GM12878 (cell line): ENCODE measurements around the gene ABT1. TPM values are rescaled to one million over a fixed set of nuclear protein-coding genes. Genes with fewer than 3 reads are reported as not detected.

Experiments used
- polyA plus RNA-seq, 11 experiments: library from polyadenylated mRNA; depleted of rRNA in 4 of 11; unstranded in 6 of 11; stranded (reverse) in 5 of 11; fragments of >200 nt; fragmentation: Nextera tagmentation in 4 of 11; fragmentation: Illumina TruSeq in 1 of 11; extraction: Ambion mirVana in 4 of 11; extraction: Trizol in 1 of 11; gene quantifications; 1 replicate in 1 of 11; 2 replicates in 10 of 11; pipeline versions ENCODE4 v1.2.1 to v1.2.3, GENCODE V29; 2011 to 2016; ENCODE audit warnings: inconsistent platforms in 2 of 11, missing spikeins in 2 of 11, low read depth in 1 of 11
- total RNA-seq, 4 experiments: library from RNA; depleted of rRNA in 3 of 4; stranded (reverse); fragments of >200 nt in 3 of 4; fragmentation: Illumina TruSeq in 1 of 4; extraction: Trizol in 1 of 4; gene quantifications; 2 replicates each; pipeline versions ENCODE4 v1.2.1 to v1.2.3, GENCODE V29; 2013 to 2021

Gene ABT1
- total and polyA plus RNA-seq, 10 of the 15 experiments (the other 5 are each of a cell fraction or from before 2014, with no cell fraction given): 8.4 to 43.5 (median 28.2) TPM

Other genes with a start within 250 kb of the ABT1 start
Only the 7 nearest of the 8 such genes appear.
- 24.7 and 28.3 TPM in 2 replicates for gene BTN2A2, start 213.8 kb upstream of the ABT1 start, total RNA-seq (2014; rRNA removed)
- 26.3 and 27.5 TPM in 2 replicates for gene BTN2A2, start 213.8 kb upstream of the ABT1 start, total RNA-seq (2014; rRNA removed; fragmentation: Illumina TruSeq; extraction: Trizol)
- gene BTN2A2, start 213.8 kb upstream of the ABT1 start, total RNA-seq (2021): 28.5 and 32.7 TPM in 2 replicates
- gene BTN2A2, start 213.8 kb upstream of the ABT1 start, polyA plus RNA-seq (2011; rRNA removed): 70.8 and 76.4 TPM in 2 replicates
- gene BTN2A2, start 213.8 kb upstream of the ABT1 start, polyA plus RNA-seq (2014; fragmentation: Illumina TruSeq; extraction: Trizol): 29.8 and 31.7 TPM in 2 replicates
- 10 to 100 TPM; 14.7 to 30.9 TPM for gene BTN2A2, start 213.8 kb upstream of the ABT1 start, polyA plus RNA-seq (2014; fragmentation: Nextera tagmentation; extraction: Ambion mirVana)
- 25.9 and 29.4 TPM in 2 replicates for gene BTN2A2, start 213.8 kb upstream of the ABT1 start, polyA plus RNA-seq (2014; rRNA removed)
- 10 to 100 TPM; 16.3 to 16.7 TPM for gene BTN2A2, start 213.8 kb upstream of the ABT1 start, polyA plus RNA-seq (2016; fragmentation: Nextera tagmentation; extraction: Ambion mirVana)
- gene BTN3A1, start 194.7 kb upstream of the ABT1 start, total RNA-seq (2014; rRNA removed): 16.4 and 21.0 TPM in 2 replicates
- gene BTN3A1, start 194.7 kb upstream of the ABT1 start, total RNA-seq (2014; rRNA removed; fragmentation: Illumina TruSeq; extraction: Trizol): 15.7 and 19.1 TPM in 2 replicates
- gene BTN3A1, start 194.7 kb upstream of the ABT1 start, total RNA-seq (2021): 17.6 and 19.5 TPM in 2 replicates
- 60.1 and 64.3 TPM in 2 replicates for gene BTN3A1, start 194.7 kb upstream of the ABT1 start, polyA plus RNA-seq (2011; rRNA removed)
- 22.8 and 26.7 TPM in 2 replicates for gene BTN3A1, start 194.7 kb upstream of the ABT1 start, polyA plus RNA-seq (2014; fragmentation: Illumina TruSeq; extraction: Trizol)
- gene BTN3A1, start 194.7 kb upstream of the ABT1 start, polyA plus RNA-seq (2014; fragmentation: Nextera tagmentation; extraction: Ambion mirVana): 1 to 10 TPM; 5.6 TPM
- gene BTN3A1, start 194.7 kb upstream of the ABT1 start, polyA plus RNA-seq (2014; rRNA removed): 18.0 and 22.4 TPM in 2 replicates
- gene BTN3A1, start 194.7 kb upstream of the ABT1 start, polyA plus RNA-seq (2016; fragmentation: Nextera tagmentation; extraction: Ambion mirVana): 10 to 100 TPM in 1 of 2 experiments, 1 to 10 TPM in 1; 9.8 to 10.5 TPM
- gene BTN3A3, start 156.4 kb upstream of the ABT1 start, total RNA-seq (2014; rRNA removed): 14.2 and 15.1 TPM in 2 replicates
- gene BTN3A3, start 156.4 kb upstream of the ABT1 start, total RNA-seq (2014; rRNA removed; fragmentation: Illumina TruSeq; extraction: Trizol): 12.7 and 13.5 TPM in 2 replicates
- gene BTN3A3, start 156.4 kb upstream of the ABT1 start, total RNA-seq (2021): 15.2 and 15.7 TPM in 2 replicates
- gene BTN3A3, start 156.4 kb upstream of the ABT1 start, polyA plus RNA-seq (2011; rRNA removed): 42.1 and 49.7 TPM in 2 replicates
- gene BTN3A3, start 156.4 kb upstream of the ABT1 start, polyA plus RNA-seq (2014; fragmentation: Illumina TruSeq; extraction: Trizol): 20.8 and 27.3 TPM in 2 replicates
- 1 to 10 TPM; 5.8 to 8.4 TPM for gene BTN3A3, start 156.4 kb upstream of the ABT1 start, polyA plus RNA-seq (2014; fragmentation: Nextera tagmentation; extraction: Ambion mirVana)
- gene BTN3A3, start 156.4 kb upstream of the ABT1 start, polyA plus RNA-seq (2014; rRNA removed): 15.7 and 16.3 TPM in 2 replicates
- gene BTN3A3, start 156.4 kb upstream of the ABT1 start, polyA plus RNA-seq (2016; fragmentation: Nextera tagmentation; extraction: Ambion mirVana): 10 to 100 TPM in 1 of 2 experiments, 1 to 10 TPM in 1; 8.9 to 11.3 TPM
- 7.2 and 8.2 TPM in 2 replicates for gene BTN2A1, start 139.0 kb upstream of the ABT1 start, total RNA-seq (2014; rRNA removed)
- gene BTN2A1, start 139.0 kb upstream of the ABT1 start, total RNA-seq (2014; rRNA removed; fragmentation: Illumina TruSeq; extraction: Trizol): 13.6 and 14.0 TPM in 2 replicates
- 15.6 and 16.7 TPM in 2 replicates for gene BTN2A1, start 139.0 kb upstream of the ABT1 start, total RNA-seq (2021)
- 25.5 and 28.0 TPM in 2 replicates for gene BTN2A1, start 139.0 kb upstream of the ABT1 start, polyA plus RNA-seq (2011; rRNA removed)
- 18.7 and 20.7 TPM in 2 replicates for gene BTN2A1, start 139.0 kb upstream of the ABT1 start, polyA plus RNA-seq (2014; fragmentation: Illumina TruSeq; extraction: Trizol)
- gene BTN2A1, start 139.0 kb upstream of the ABT1 start, polyA plus RNA-seq (2014; fragmentation: Nextera tagmentation; extraction: Ambion mirVana): 10 to 100 TPM; 15.6 to 15.9 TPM
- 16.0 and 16.7 TPM in 2 replicates for gene BTN2A1, start 139.0 kb upstream of the ABT1 start, polyA plus RNA-seq (2014; rRNA removed)
- 10 to 100 TPM; 11.2 to 13.2 TPM for gene BTN2A1, start 139.0 kb upstream of the ABT1 start, polyA plus RNA-seq (2016; fragmentation: Nextera tagmentation; extraction: Ambion mirVana)
- gene BTN1A1, start 96.7 kb upstream of the ABT1 start, total RNA-seq (2014; rRNA removed): 0.79 and 1.1 TPM in 2 replicates
- 1.1 TPM in 2 replicates for gene BTN1A1, start 96.7 kb upstream of the ABT1 start, total RNA-seq (2014; rRNA removed; fragmentation: Illumina TruSeq; extraction: Trizol)
- gene BTN1A1, start 96.7 kb upstream of the ABT1 start, total RNA-seq (2021): 1.1 and 1.5 TPM in 2 replicates
- 0.04 and 0.05 TPM in 2 replicates for gene BTN1A1, start 96.7 kb upstream of the ABT1 start, polyA plus RNA-seq (2011; rRNA removed)
- gene BTN1A1, start 96.7 kb upstream of the ABT1 start, polyA plus RNA-seq (2014; fragmentation: Illumina TruSeq; extraction: Trizol): 1.7 and 2.2 TPM in 2 replicates
- under 1 TPM; 0.82 to 0.91 TPM for gene BTN1A1, start 96.7 kb upstream of the ABT1 start, polyA plus RNA-seq (2014; fragmentation: Nextera tagmentation; extraction: Ambion mirVana)
- 0.57 and 0.63 TPM in 2 replicates for gene BTN1A1, start 96.7 kb upstream of the ABT1 start, polyA plus RNA-seq (2014; rRNA removed)
- 1 to 10 TPM in 1 of 2 experiments, under 1 TPM in 1; 0.18 to 1.1 TPM for gene BTN1A1, start 96.7 kb upstream of the ABT1 start, polyA plus RNA-seq (2016; fragmentation: Nextera tagmentation; extraction: Ambion mirVana)
- 73.9 and 90.7 TPM in 2 replicates for gene HMGN4, start 58.6 kb upstream of the ABT1 start, total RNA-seq (2014; rRNA removed)
- gene HMGN4, start 58.6 kb upstream of the ABT1 start, total RNA-seq (2014; rRNA removed; fragmentation: Illumina TruSeq; extraction: Trizol): 99.0 and 99.1 TPM in 2 replicates
- gene HMGN4, start 58.6 kb upstream of the ABT1 start, total RNA-seq (2021): 64.2 and 67.2 TPM in 2 replicates
- 79.5 and 112 TPM in 2 replicates for gene HMGN4, start 58.6 kb upstream of the ABT1 start, polyA plus RNA-seq (2011; rRNA removed)
- gene HMGN4, start 58.6 kb upstream of the ABT1 start, polyA plus RNA-seq (2014; fragmentation: Illumina TruSeq; extraction: Trizol): 87.4 and 98.8 TPM in 2 replicates
- 10 to 100 TPM; 26.7 to 31.2 TPM for gene HMGN4, start 58.6 kb upstream of the ABT1 start, polyA plus RNA-seq (2014; fragmentation: Nextera tagmentation; extraction: Ambion mirVana)
- gene HMGN4, start 58.6 kb upstream of the ABT1 start, polyA plus RNA-seq (2014; rRNA removed): 54.6 and 71.6 TPM in 2 replicates
- gene HMGN4, start 58.6 kb upstream of the ABT1 start, polyA plus RNA-seq (2016; fragmentation: Nextera tagmentation; extraction: Ambion mirVana): 10 to 100 TPM; 85.8 to 88.6 TPM
- 10.6 and 14.1 TPM in 2 replicates for gene ZNF322, start 62.8 kb downstream of the ABT1 start, total RNA-seq (2014; rRNA removed)
- 15.4 and 15.6 TPM in 2 replicates for gene ZNF322, start 62.8 kb downstream of the ABT1 start, total RNA-seq (2014; rRNA removed; fragmentation: Illumina TruSeq; extraction: Trizol)
- 17.9 and 19.1 TPM in 2 replicates for gene ZNF322, start 62.8 kb downstream of the ABT1 start, total RNA-seq (2021)
- gene ZNF322, start 62.8 kb downstream of the ABT1 start, polyA plus RNA-seq (2011; rRNA removed): 14.3 and 23.2 TPM in 2 replicates
- gene ZNF322, start 62.8 kb downstream of the ABT1 start, polyA plus RNA-seq (2014; fragmentation: Illumina TruSeq; extraction: Trizol): 11.8 and 16.2 TPM in 2 replicates
- 1 to 10 TPM; 2.7 to 4.0 TPM for gene ZNF322, start 62.8 kb downstream of the ABT1 start, polyA plus RNA-seq (2014; fragmentation: Nextera tagmentation; extraction: Ambion mirVana)
- 6.5 and 8.4 TPM in 2 replicates for gene ZNF322, start 62.8 kb downstream of the ABT1 start, polyA plus RNA-seq (2014; rRNA removed)
- 10 to 100 TPM; 12.1 to 12.2 TPM for gene ZNF322, start 62.8 kb downstream of the ABT1 start, polyA plus RNA-seq (2016; fragmentation: Nextera tagmentation; extraction: Ambion mirVana)